GM12875 (cell line): ENCODE measurements around the gene HIPK2.
"Not testable (repeated sequence)": the region's sequence is repeated elsewhere in the genome, so short reads cannot be mapped to it uniquely, and the experiment has no call there.

Experiments used
- H3K4me3 ChIP-seq: one replicate; pipeline ENCODE4 v1.5.1; 2011; ENCODE audit warnings: low read depth, low read length, control low read depth
- TF ChIP-seq, protein P1 (sequence below): IDR thresholded peaks from 2 replicates; pipeline ENCODE4 v1.5.1; 2011; ENCODE audit warnings: low read depth, mild to moderate bottlenecking, control low read depth, inconsistent platforms, low read length, moderate library complexity, borderline replicate concordance; ENCODE audit not compliant: insufficient read depth

The HIPK2 gene

DNA sequence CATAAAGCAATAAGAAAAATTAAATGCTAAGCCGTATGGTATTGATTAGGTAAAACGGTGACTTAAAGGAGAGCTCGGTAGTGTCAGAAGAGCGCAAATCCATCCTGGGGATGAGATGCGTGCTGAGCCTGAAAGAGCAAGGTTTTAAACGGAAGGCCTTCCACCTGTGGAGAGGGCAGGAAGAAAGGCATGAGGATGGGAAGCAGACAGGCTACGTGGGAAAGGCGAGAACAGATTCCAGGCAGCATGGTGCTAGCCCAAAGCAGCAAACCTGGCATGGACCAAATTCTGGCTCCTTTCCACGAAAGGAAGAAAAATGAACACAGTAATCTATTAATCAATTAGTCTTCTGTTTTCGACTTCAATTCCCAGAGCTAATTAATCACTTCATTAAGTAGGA is 103.5 kb downstream of the HIPK2 start:
- TF ChIP-seq, protein P1, sequence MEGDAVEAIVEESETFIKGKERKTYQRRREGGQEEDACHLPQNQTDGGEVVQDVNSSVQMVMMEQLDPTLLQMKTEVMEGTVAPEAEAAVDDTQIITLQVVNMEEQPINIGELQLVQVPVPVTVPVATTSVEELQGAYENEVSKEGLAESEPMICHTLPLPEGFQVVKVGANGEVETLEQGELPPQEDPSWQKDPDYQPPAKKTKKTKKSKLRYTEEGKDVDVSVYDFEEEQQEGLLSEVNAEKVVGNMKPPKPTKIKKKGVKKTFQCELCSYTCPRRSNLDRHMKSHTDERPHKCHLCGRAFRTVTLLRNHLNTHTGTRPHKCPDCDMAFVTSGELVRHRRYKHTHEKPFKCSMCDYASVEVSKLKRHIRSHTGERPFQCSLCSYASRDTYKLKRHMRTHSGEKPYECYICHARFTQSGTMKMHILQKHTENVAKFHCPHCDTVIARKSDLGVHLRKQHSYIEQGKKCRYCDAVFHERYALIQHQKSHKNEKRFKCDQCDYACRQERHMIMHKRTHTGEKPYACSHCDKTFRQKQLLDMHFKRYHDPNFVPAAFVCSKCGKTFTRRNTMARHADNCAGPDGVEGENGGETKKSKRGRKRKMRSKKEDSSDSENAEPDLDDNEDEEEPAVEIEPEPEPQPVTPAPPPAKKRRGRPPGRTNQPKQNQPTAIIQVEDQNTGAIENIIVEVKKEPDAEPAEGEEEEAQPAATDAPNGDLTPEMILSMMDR: no peak
- H3K4me3 ChIP-seq: no peak overlapping the region

DNA sequence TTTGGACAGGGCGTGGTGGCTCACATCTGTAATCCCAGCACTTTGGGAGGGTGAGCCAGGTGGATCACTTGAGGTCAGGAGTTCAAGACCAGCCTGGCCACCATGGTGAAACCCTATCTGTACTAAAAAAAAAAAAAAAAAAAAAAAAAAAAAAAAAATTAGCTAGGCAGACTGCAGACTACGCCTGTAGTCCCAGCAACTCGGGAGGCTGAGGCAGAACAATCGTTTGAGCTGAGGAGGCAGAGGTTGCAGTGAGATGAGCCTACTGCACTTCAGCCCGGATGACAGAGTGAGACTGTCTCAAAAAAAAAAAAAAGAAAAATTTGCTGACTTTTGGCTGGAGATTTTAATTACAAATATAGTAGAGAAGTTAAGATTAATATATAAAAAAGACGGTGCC is 104.0 kb downstream of the HIPK2 start:
- TF ChIP-seq, protein P1: no peak
- no peak overlapping the region for H3K4me3 ChIP-seq

GRCh38 chr7:139673230-139673629 is 104.6 kb downstream of the HIPK2 start:
- TF ChIP-seq, protein P1: 0 out of 2 replicates have a peak, but pooled peaks have one; percentile 11
- peak overlapping the region; percentile 38 for H3K4me3 ChIP-seq

DNA sequence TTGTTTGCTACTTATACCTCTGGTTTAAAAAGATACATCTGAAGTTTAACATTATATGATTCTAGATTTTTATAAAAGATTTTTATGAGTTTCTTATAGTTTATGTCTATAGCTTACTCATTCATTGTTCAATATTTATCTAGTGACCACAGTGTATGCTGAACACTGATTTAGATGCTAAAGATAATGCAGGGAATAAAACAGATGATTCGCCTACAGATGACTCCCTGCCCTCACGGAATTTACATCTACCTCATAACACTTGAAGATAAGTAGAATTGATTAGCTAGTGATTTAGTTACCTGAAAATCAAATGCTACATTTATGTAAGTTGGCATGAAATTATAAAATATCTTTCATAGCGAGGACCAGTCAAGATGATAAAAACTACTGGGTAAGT is 105.8 kb downstream of the HIPK2 start:
- TF ChIP-seq, protein P1: no peak
- no peak overlapping the region for H3K4me3 ChIP-seq

GRCh38 chr7:139670662-139671061 is 107.1 kb downstream of the HIPK2 start:
- H3K4me3 ChIP-seq: not testable (repeated sequence)

DNA sequence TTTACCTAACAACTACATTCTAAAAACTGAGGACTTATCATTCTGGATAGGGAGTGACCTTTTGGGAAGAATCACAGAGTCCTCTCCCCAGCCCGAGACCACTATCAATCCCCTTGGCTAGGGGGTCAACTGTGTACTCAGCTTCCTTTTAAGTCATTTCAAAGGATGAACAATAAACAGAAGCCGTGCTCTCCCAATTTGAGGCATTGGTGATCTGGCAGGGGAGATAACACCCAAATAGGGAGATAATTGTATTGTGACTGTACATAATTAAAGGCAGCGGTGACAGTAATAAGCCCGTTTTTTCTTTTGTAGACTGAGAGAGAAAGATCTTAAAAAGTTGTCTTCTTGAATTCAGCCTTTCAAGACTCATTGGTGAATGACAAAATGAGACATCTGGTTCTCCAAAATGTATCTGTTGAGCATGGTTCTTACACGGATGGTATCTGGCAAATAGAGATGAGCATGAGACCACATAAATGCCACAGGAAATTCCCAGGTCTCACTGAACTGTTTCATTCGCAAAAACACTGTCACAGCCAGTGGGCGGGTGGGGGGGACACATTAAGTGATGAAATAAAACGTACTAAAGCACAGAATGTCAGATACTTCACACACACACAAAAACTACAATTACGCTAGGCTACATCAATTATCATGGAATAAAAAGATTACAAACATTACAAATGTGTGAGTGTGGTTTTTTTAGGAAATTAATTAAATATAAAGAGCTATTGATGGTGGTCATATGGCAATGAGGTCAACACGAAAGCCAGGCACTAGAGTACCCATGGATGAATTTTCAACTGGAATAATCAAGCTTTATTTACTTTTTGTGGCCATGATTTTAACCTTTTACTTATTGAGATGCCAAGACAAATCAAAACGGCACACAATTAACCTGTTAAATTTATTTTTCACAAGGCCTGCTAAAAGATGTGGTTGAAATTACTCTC is 108.4 kb downstream of the HIPK2 start:
- TF ChIP-seq, protein P1: no peak
- no peak overlapping the region for H3K4me3 ChIP-seq

GRCh38 chr7:139667377-139667776 is 110.4 kb downstream of the HIPK2 start:
- TF ChIP-seq, protein P1: no peak
- H3K4me3 ChIP-seq: no peak overlapping the region
